A549 (cell line): ENCODE data around the gene CYP26B1. TPM values are rescaled to one million over a fixed set of nuclear protein-coding genes. Genes with fewer than 3 reads are reported as not detected.

ENCODE experiments used
- ATAC-seq, 2 experiments: fragments of 200-7000 bp in 1 of 2; fragments of >200 bp in 1 of 2; cut with Nextera tagmentation in 1 of 2; cut with Tn5 transposase in 1 of 2; 3 replicates each; pipeline versions ENCODE4 v1.8.0 to v1.9.1; 2018 to 2020; ENCODE audit warnings: mild to moderate bottlenecking in 1 of 2, moderate library complexity in 1 of 2
- CTCF ChIA-PET: fragments of 300-600 bp; sonication (Branson Sonifier 250); formaldehyde crosslinking; extraction: SDS; loops from one replicate; lab custom pipeline; 2021; ENCODE audit warnings: antibody characterized with exemption, inconsistent platforms; lab: Yijun Ruan, JAX
- POLR2A ChIA-PET: fragments of 350-600 bp; formaldehyde crosslinking; extraction: SDS; loops from one replicate; lab custom pipeline; 2021; ENCODE audit warnings: antibody characterized with exemption, inconsistent platforms; lab: Yijun Ruan, JAX
- DNase-seq, 2 experiments: peaks; one replicate each; pipeline versions ENCODE4 v3.0.0 to v3.0.0-alpha.2; 2011 to 2016; ENCODE audit warnings: low read depth in 1 of 2, low spot score in 1 of 2
- FAIRE-seq: peaks from 2 replicates; lab custom pipeline; 2011; peaks lifted over from hg19 to GRCh38; lab: Jason Lieb, UNC
- H3K27ac ChIP-seq, 2 experiments: fragments of >200 bp; sonication (Bioruptor Twin); formaldehyde crosslinking; 3 replicates each; pipeline ENCODE4 v1.5.1; 2016 to 2017
- H3K4me1 ChIP-seq: fragments of >200 bp; sonication (Bioruptor Twin); formaldehyde crosslinking; 3 replicates; pipeline ENCODE4 v1.6.1; 2016
- H3K4me2 ChIP-seq: fragments of >200 bp; sonication (Bioruptor Twin); formaldehyde crosslinking; 3 replicates; pipeline ENCODE4 v1.6.1; 2016
- H3K4me3 ChIP-seq: fragments of >200 bp; sonication (Bioruptor Twin); formaldehyde crosslinking; 3 replicates; pipeline ENCODE4 v1.5.1; 2016
- H3K9me3 ChIP-seq: fragments of >200 bp; sonication (Bioruptor Twin); formaldehyde crosslinking; 3 replicates; pipeline ENCODE4 v1.6.1; 2016
- BCL3 ChIP-seq: fragments of >200 bp; sonication (Bioruptor Twin); formaldehyde crosslinking; IDR thresholded peaks from 3 replicates; pipeline ENCODE4 v1.6.1; 2016
- CBX2 ChIP-seq: fragments of 200-600 bp; sonication (generic); IDR thresholded peaks from 2 replicates; pipeline ENCODE4 v1.6.1; 2016; ENCODE audit warnings: low read depth, mild to moderate bottlenecking, borderline replicate concordance
- CHD4 ChIP-seq: fragments of 200-600 bp; sonication (generic); IDR thresholded peaks from 2 replicates; pipeline ENCODE4 v1.6.1; 2016; ENCODE audit warnings: antibody characterized with exemption, mild to moderate bottlenecking, borderline replicate concordance
- ELK1 ChIP-seq: fragments of 150-350 bp; IDR thresholded peaks from 2 replicates; pipeline ENCODE4 v1.6.1; 2014; ENCODE audit warnings: low read depth, mild to moderate bottlenecking, low read length
- HEYL ChIP-seq: fragments of 250-450 bp; sonication (Bioruptor Pico); IDR thresholded peaks from 2 replicates; pipeline ENCODE4 v1.8.0; 2021; ENCODE audit warnings: mild to moderate bottlenecking, moderate library complexity
- JUNB ChIP-seq: fragments of >200 bp; sonication (Bioruptor Twin); formaldehyde crosslinking; IDR thresholded peaks from 2 replicates; pipeline ENCODE4 v1.6.1; 2016
- KDM1A ChIP-seq: fragments of 200-600 bp; sonication (generic); IDR thresholded peaks from 2 replicates; pipeline ENCODE4 v1.6.1; 2016; ENCODE audit warnings: low read depth, mild to moderate bottlenecking
- KDM5A ChIP-seq: fragments of 200-600 bp; sonication (generic); IDR thresholded peaks from 2 replicates; pipeline ENCODE4 v1.6.1; 2016; ENCODE audit warnings: antibody characterized with exemption, mild to moderate bottlenecking
- MAX ChIP-seq: IDR thresholded peaks from 2 replicates; pipeline ENCODE4 v1.6.1; 2012
- POLR2A ChIP-seq: IDR thresholded peaks from 2 replicates; pipeline ENCODE4 v1.6.1; 2012; ENCODE audit warnings: mild to moderate bottlenecking, low read length
- RAD21 ChIP-seq, 2 experiments: fragments of >200 bp in 1 of 2; sonication (Bioruptor Twin) in 1 of 2; formaldehyde crosslinking in 1 of 2; IDR thresholded peaks in 1 of 2; conservative IDR thresholded peaks in 1 of 2; 2 replicates in 1 of 2; 3 replicates in 1 of 2; pipeline ENCODE4 v1.6.1; 2012 to 2018; ENCODE audit warnings: inconsistent platforms in 1 of 2
- REST ChIP-seq: fragments of 200-600 bp; sonication (generic); IDR thresholded peaks from 2 replicates; pipeline ENCODE4 v1.6.1; 2016; ENCODE audit warnings: antibody characterized with exemption, mild to moderate bottlenecking, moderate library complexity
- RNF2 ChIP-seq: fragments of 200-600 bp; sonication (generic); IDR thresholded peaks from 2 replicates; pipeline ENCODE4 v1.6.1; 2016; ENCODE audit warnings: low read depth, mild to moderate bottlenecking, antibody characterized with exemption, moderate library complexity, borderline replicate concordance
- TP53 ChIP-seq: fragments of 250-450 bp; sonication (Bioruptor Pico); IDR thresholded peaks from 2 replicates; pipeline ENCODE4 v1.5.0; 2021; ENCODE audit warnings: mild to moderate bottlenecking, moderate library complexity
- ZC3H11A ChIP-seq: fragments of 450-650 bp; IDR thresholded peaks from 2 replicates; pipeline ENCODE4 v1.6.1; 2014; ENCODE audit warnings: antibody characterized with exemption, mild to moderate bottlenecking
- WGBS: methylation state at CpG from one replicate; pipeline ENCODE4 v1.1.6; 2017; ENCODE audit errors: missing lambda C conversion rate; 5-methylcytosine and 5-hydroxymethylcytosine counted together
- polyA plus RNA-seq, 4 experiments: library from polyadenylated mRNA; depleted of rRNA in 3 of 4; stranded (reverse); fragments of >200 nt; fragmentation: RNase III in 1 of 4; extraction: RNeasy Plus Mini Kit Qiagen cat#74134 plus additional on column Dnase treatment in 1 of 4; gene quantifications; 2 replicates in 3 of 4; 3 replicates in 1 of 4; pipeline ENCODE4 v1.2.3, GENCODE V29; 2011 to 2017

Gene CYP26B1
- polyA plus RNA-seq, 2 of the 4 experiments (the other 2 are of a cell fraction), result 9.7 to 13.6 TPM

- ATAC-seq (no peak), DNase-seq (no peak), FAIRE-seq (no peak)
- no peak for TF ChIP-seq ZC3H11A
- WGBS, result 86% methylated on average over 5 of the region's 5 CpGs
- Histone ChIP-seq H3K4me3 (no peak overlapping the region), H3K4me2 (no peak overlapping the region), H3K9me3 (no peaks in the 10 kb centered on the region), H3K27ac (no peak overlapping the region), H3K4me1 (peaks cover 10% of the 10 kb centered on the region; the same call in 1 of the 3 replicates)
- POLR2A ChIA-PET, result no interaction called here
- CTCF ChIA-PET, result interaction anchor here (0.9 to 12.0 kb wide), 10 partner anchors 11 to 604 kb away, joined by 3 to 185 read pairs (median 5); no protein-coding TSS in a partner anchor
Observed at GRCh38 chr2:72153924-72154323, 6.3 kb upstream of the CYP26B1 start.

- FAIRE-seq, result no peak
- ATAC-seq, result no peak
- Histone ChIP-seq H3K4me2 (no peak overlapping the region), H3K27ac (no peak overlapping the region), H3K4me3 (no peak overlapping the region), H3K4me1 (peaks cover 10% of the 10 kb centered on the region; the same call in 1 of the 3 replicates), H3K9me3 (no peaks in the 10 kb centered on the region)
- WGBS, result 86% methylated on average over 18 of the region's 18 CpGs
- TF ChIP-seq POLR2A, result no peak
- no peak for TF ChIP-seq HEYL (CRISPR knock-in tag)
- TF ChIP-seq JUNB, result no peak
- no peak for TF ChIP-seq TP53 (CRISPR knock-in tag)
- TF ChIP-seq RNF2, result no peak
- TF ChIP-seq RAD21 (conservative IDR thresholded peaks at IDR 0.05 in 1 of 2, IDR thresholded peaks at IDR 0.05 in 1 of 2), result no peak
- no peak for TF ChIP-seq BCL3
- TF ChIP-seq CHD4, result no peak
- TF ChIP-seq KDM1A, result no peak
- no peak for TF ChIP-seq MAX
- TF ChIP-seq CBX2, result no peak
- ChIA-PET POLR2A (interaction anchor here (0.6 kb wide), 1 partner anchor 427 kb away, joined by 5 read pairs; no protein-coding TSS in a partner anchor), CTCF (interaction anchor here (0.7 to 12.0 kb wide), 17 partner anchors 7 to 617 kb away, joined by 3 to 185 read pairs (median 4); no protein-coding TSS in a partner anchor)
- DNase-seq, result no peak
Observed at GRCh38 chr2:72153026-72153791, 5.5 kb upstream of the CYP26B1 start.

GRCh38 chr2:72150861-72151356, 3.2 kb upstream of the CYP26B1 start:
- POLR2A ChIA-PET, result no interaction called here

More at GRCh38 chr2:72150861-72151356, 3.2 kb upstream of the CYP26B1 start:
- ATAC-seq, result no peak
- WGBS, result 96% methylated on average over 2 of the region's 2 CpGs
- Histone ChIP-seq H3K4me3 (no peak overlapping the region), H3K4me2 (peak overlapping the region; percentile 98), H3K9me3 (no peaks in the 10 kb centered on the region), H3K27ac (peak overlapping the region in 1 of 2 experiments; percentile 27; a peak in 2 of 6 replicates), H3K4me1 (peaks cover 33% of the 10 kb centered on the region)
- no peak for DNase-seq
- TF ChIP-seq KDM5A, result no peak
- no peak for TF ChIP-seq ELK1
- no peak for TF ChIP-seq REST
- FAIRE-seq, result no peak
- CTCF ChIA-PET, result interaction anchor here (0.6 to 12.0 kb wide), 119 partner anchors 8 to 1556 kb away, joined by 3 to 185 read pairs (median 4); partner anchors contain the start of gene SPR
